Cardiac fibroblast (primary cell): ENCODE results near the gene TSGA10IP.
"Not testable (repeated sequence)": the region's sequence is repeated elsewhere in the genome, so short reads cannot be mapped to it uniquely, and the experiment has no call there.

Experiments
- DNase-seq, 2 donors: peaks; one replicate each; pipeline versions ENCODE4 v3.0.0 to v3.0.0-alpha.2; 2010; ENCODE audit warnings: low read depth in 2 of 2
- H3K4me3 ChIP-seq, 2 donors: replicated peaks in 1 of 2; 1 replicate in 1 of 2; 2 replicates in 1 of 2; pipeline ENCODE4 v1.5.1; 2011; ENCODE audit warnings: low read depth in 2 of 2, low read length in 2 of 2, mild to moderate bottlenecking in 2 of 2, moderate library complexity in 1 of 2
- CTCF ChIP-seq: IDR thresholded peaks from one replicate; pipeline ENCODE4 v1.5.1; 2011; ENCODE audit warnings: low read depth, mild to moderate bottlenecking, low read length, inconsistent platforms

Gene TSGA10IP

GRCh38 chr11:65946655-65947054, 1.4 kb downstream of the TSGA10IP start:
- DNase-seq = no peak
- H3K4me3 ChIP-seq = no peak overlapping the region
- TF ChIP-seq CTCF = no peak

GRCh38 chr11:65947133-65947532, 1.9 kb downstream of the TSGA10IP start:
- no peak overlapping the region for H3K4me3 ChIP-seq
- no peak for DNase-seq
- TF ChIP-seq CTCF = no peak

- no peak for DNase-seq
- H3K4me3 ChIP-seq = no peak overlapping the region
- no peak for TF ChIP-seq CTCF
These were observed 2.4 kb downstream of the TSGA10IP start for GRCh38 chr11:65947603-65948125.

GRCh38 chr11:65950711-65951110, 5.4 kb downstream of the TSGA10IP start:
- not testable (repeated sequence) for H3K4me3 ChIP-seq, DNase-seq

- H3K4me3 ChIP-seq, DNase-seq: not testable (repeated sequence)
These were observed 6.4 kb downstream of the TSGA10IP start for GRCh38 chr11:65951641-65952040.

GRCh38 chr11:65952052-65952521, 6.8 kb downstream of the TSGA10IP start:
- H3K4me3 ChIP-seq = no peak overlapping the region
- no peak for DNase-seq
- TF ChIP-seq CTCF = no peak

GRCh38 chr11:65953471-65953870, 8.2 kb downstream of the TSGA10IP start:
- no peak for DNase-seq
- no peak for TF ChIP-seq CTCF
- no peak overlapping the region for H3K4me3 ChIP-seq

- TF ChIP-seq CTCF = no peak
These were observed 9.5 kb downstream of the TSGA10IP start for GRCh38 chr11:65954771-65955170.

More at GRCh38 chr11:65954771-65955170, 9.5 kb downstream of the TSGA10IP start:
- DNase-seq = no peak
- H3K4me3 ChIP-seq = no peak overlapping the region
